ENCODE data around the gene TGM3.

GRCh38 chr20:2315440-2315778 is 19.6 kb downstream of the TGM3 start:
- TF ChIP-seq CTCF (conservative IDR thresholded peaks at IDR 0.05) (no peak), ZFX (IDR thresholded peaks at IDR 0.05) (no peak)

Data from C4-2B (cell line).